Fibroblast of lung (primary cell): ENCODE data around the gene SREBF1. TPM values are rescaled to one million over a fixed set of nuclear protein-coding genes. Genes with fewer than 3 reads are reported as not detected.

Experiments used
- DNase-seq, 2 donors: peaks; one replicate each; pipeline versions ENCODE4 v3.0.0 to v3.0.0-alpha.2; 2010; ENCODE audit warnings: low read depth in 2 of 2
- H2AFZ ChIP-seq: 2 replicates; pipeline ENCODE4 v1.5.1; 2012; ENCODE audit warnings: low read length, control low read depth, inconsistent platforms
- H3K27ac ChIP-seq: 2 replicates; pipeline ENCODE4 v1.5.1; 2011; ENCODE audit warnings: low read length, control low read depth; ENCODE audit not compliant: insufficient read depth
- H3K27me3 ChIP-seq: 2 replicates; pipeline ENCODE4 v1.5.1; 2011; ENCODE audit warnings: mild to moderate bottlenecking, low read length; ENCODE audit not compliant: control insufficient read depth, insufficient read depth
- H3K36me3 ChIP-seq: 2 replicates; pipeline ENCODE4 v1.5.1; 2011; ENCODE audit warnings: low read length; ENCODE audit not compliant: control insufficient read depth, insufficient read depth
- H3K4me1 ChIP-seq: 2 replicates; pipeline ENCODE4 v1.5.1; 2011; ENCODE audit warnings: low read length; ENCODE audit not compliant: control insufficient read depth, insufficient read depth; ENCODE audit errors: extremely low read depth
- H3K4me2 ChIP-seq: 2 replicates; pipeline ENCODE4 v1.5.1; 2011; ENCODE audit warnings: low read length, control low read depth; ENCODE audit not compliant: insufficient read depth; ENCODE audit errors: extremely low read depth
- H3K4me3 ChIP-seq, 4 experiments: fragments of 200-600 bp in 1 of 4; sonication (generic) in 1 of 4; replicated peaks in 1 of 4; 2 replicates each; pipeline ENCODE4 v1.5.1; 2011 to 2016; ENCODE audit warnings: low read length in 4 of 4, low read depth in 3 of 4, mild to moderate bottlenecking in 3 of 4, control low read depth in 2 of 4, inconsistent platforms in 1 of 4, mixed read lengths in 1 of 4; ENCODE audit not compliant: insufficient read depth in 1 of 4; ENCODE audit errors: control extremely low read depth in 1 of 4
- H3K79me2 ChIP-seq: 2 replicates; pipeline ENCODE4 v1.5.1; 2012; ENCODE audit warnings: mild to moderate bottlenecking, low read length, inconsistent platforms; ENCODE audit not compliant: control insufficient read depth, insufficient read depth
- H3K9ac ChIP-seq: 2 replicates; pipeline ENCODE4 v1.5.1; 2011; ENCODE audit warnings: mild to moderate bottlenecking, low read length, control low read depth; ENCODE audit not compliant: insufficient read depth
- H3K9me3 ChIP-seq: 2 replicates; pipeline ENCODE4 v1.5.1; 2012; ENCODE audit warnings: low read depth, low read length; ENCODE audit not compliant: control insufficient read depth, insufficient read depth
- H4K20me1 ChIP-seq: 2 replicates; pipeline ENCODE4 v1.5.1; 2011; ENCODE audit warnings: low read length; ENCODE audit not compliant: control insufficient read depth, insufficient read depth; ENCODE audit errors: extremely low read depth
- EZH2 ChIP-seq: IDR thresholded peaks from 2 replicates; pipeline ENCODE4 v1.5.1; 2012; ENCODE audit warnings: low read length, control low read depth, mild to moderate bottlenecking; ENCODE audit errors: missing control alignments
- polyA plus RNA-seq, 2 donors: library from polyadenylated mRNA; depleted of rRNA in 1 of 2; stranded (reverse) in 1 of 2; unstranded in 1 of 2; fragments of >200 nt; gene quantifications; 2 replicates each; pipeline ENCODE4 v1.2.1, GENCODE V29; 2011 to 2012; ENCODE audit warnings: missing spikeins in 1 of 2
- total RNA-seq: library from RNA; depleted of rRNA; stranded (reverse); fragments of >200 nt; gene quantifications from 2 replicates; pipeline ENCODE4 v1.2.1, GENCODE V29; 2014
- TF ChIP-seq, protein P1 (sequence below), 2 donors: IDR thresholded peaks in 1 of 2; conservative IDR thresholded peaks in 1 of 2; 1 replicate in 1 of 2; 2 replicates in 1 of 2; pipeline ENCODE4 v1.5.1; 2011 to 2012; ENCODE audit warnings: low read length in 2 of 2, control low read depth in 1 of 2, inconsistent platforms in 1 of 2, low read depth in 1 of 2, mild to moderate bottlenecking in 1 of 2

Gene SREBF1
- total and polyA plus RNA-seq, 2 donors (not counting 1 experiment from before 2014, with no cell fraction given): 29.7 to 77.6 TPM

DNA sequence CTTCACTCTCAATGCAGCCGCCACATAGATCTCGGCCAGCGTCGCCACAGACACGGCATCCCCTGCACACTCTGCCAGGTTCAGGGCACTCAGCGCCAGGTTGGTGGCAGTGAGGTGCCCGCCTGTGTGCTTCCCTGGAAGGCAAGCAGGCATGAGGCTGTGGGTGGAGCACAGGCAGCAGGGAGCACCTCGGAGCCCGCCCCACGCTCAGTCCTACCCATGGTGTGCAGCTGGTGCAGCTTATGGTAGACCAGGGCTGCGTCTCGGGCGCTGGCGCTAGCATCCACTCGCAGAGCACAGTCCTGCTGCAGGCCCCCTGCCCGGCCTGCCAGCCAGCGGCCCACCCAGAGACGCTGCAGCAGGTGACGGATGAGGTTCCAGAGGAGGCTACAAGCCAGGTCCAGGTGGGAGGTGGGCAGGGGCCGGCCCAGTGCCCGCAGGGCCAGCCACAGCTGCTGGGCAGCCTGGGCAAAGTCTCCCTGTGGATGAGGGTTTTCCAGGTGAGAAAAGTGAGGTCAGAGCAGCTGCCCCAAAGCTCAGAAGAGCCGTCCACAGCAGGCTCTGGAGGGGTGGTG, 20.5 kb downstream of the SREBF1 start:
- peaks cover 54% of the 10 kb centered on the region for H3K36me3 ChIP-seq
- no peak overlapping the region for H2AFZ ChIP-seq
- no peak overlapping the region for H3K4me3 ChIP-seq
- DNase-seq: no peak
- no peak for TF ChIP-seq EZH2
- H4K20me1 ChIP-seq: no peaks in the 10 kb centered on the region
- peaks cover 29% of the 10 kb centered on the region for H3K4me1 ChIP-seq
- H3K4me2 ChIP-seq: no peak overlapping the region
- no peaks in the 10 kb centered on the region for H3K9me3 ChIP-seq
- no peak overlapping the region for H3K9ac ChIP-seq
- no peak overlapping the region for H3K27ac ChIP-seq
- no peaks in the 10 kb centered on the region for H3K27me3 ChIP-seq
- H3K79me2 ChIP-seq: peaks cover 16% of the 10 kb centered on the region

DNA sequence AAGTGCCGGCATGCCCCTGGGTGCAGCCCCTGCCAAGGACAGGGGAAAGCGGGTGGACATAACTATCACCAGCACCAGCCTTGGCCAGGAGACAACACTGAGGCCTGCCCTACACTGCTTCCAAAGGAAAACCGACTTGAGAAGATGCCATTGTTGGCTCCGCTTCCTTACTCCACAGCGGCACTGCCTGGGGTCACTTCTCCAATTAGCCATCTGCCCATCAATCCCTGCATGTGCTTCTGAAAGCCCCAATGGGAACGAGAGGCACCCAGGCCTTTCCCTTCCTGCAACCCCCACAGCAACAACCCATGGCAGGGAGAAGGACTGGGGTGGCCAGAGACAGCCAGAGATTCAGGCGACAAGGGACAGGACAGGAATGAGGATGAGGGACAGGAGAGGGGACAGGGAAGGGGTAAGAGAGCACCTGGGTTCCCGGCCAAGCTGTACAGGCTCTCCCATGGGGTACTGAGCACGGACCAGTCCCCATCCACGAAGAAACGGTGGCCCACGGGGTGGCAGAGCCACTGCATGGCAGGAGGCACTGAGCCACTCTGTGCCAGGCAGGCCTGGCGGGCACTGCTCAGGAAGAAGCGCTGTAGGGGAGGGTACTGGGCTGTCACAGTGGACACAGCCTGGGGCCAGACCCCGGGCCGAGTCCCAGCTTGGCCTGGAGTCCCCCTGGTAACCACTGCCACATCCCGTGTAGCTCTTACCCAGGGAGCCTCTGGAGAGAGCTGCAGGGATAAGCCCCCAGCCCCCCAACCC, 21.2 kb downstream of the SREBF1 start:
- Histone ChIP-seq H3K9ac (no peak overlapping the region), H3K4me2 (no peak overlapping the region), H3K79me2 (peaks cover 9% of the 10 kb centered on the region), H3K4me3 (no peak overlapping the region), H3K27ac (no peak overlapping the region), H3K9me3 (no peaks in the 10 kb centered on the region), H3K4me1 (peaks cover 22% of the 10 kb centered on the region), H4K20me1 (no peaks in the 10 kb centered on the region), H2AFZ (no peak overlapping the region), H3K36me3 (peaks cover 55% of the 10 kb centered on the region), H3K27me3 (no peaks in the 10 kb centered on the region)
- DNase-seq: no peak
- TF ChIP-seq EZH2: no peak
- TF ChIP-seq, protein P1, sequence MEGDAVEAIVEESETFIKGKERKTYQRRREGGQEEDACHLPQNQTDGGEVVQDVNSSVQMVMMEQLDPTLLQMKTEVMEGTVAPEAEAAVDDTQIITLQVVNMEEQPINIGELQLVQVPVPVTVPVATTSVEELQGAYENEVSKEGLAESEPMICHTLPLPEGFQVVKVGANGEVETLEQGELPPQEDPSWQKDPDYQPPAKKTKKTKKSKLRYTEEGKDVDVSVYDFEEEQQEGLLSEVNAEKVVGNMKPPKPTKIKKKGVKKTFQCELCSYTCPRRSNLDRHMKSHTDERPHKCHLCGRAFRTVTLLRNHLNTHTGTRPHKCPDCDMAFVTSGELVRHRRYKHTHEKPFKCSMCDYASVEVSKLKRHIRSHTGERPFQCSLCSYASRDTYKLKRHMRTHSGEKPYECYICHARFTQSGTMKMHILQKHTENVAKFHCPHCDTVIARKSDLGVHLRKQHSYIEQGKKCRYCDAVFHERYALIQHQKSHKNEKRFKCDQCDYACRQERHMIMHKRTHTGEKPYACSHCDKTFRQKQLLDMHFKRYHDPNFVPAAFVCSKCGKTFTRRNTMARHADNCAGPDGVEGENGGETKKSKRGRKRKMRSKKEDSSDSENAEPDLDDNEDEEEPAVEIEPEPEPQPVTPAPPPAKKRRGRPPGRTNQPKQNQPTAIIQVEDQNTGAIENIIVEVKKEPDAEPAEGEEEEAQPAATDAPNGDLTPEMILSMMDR (conservative IDR thresholded peaks at IDR 0.05 in 1 of 2, IDR thresholded peaks at IDR 0.05 in 1 of 2; ENCODE audit: low read depth in 1 of 2, low read length in 2 of 2): no peak

DNA sequence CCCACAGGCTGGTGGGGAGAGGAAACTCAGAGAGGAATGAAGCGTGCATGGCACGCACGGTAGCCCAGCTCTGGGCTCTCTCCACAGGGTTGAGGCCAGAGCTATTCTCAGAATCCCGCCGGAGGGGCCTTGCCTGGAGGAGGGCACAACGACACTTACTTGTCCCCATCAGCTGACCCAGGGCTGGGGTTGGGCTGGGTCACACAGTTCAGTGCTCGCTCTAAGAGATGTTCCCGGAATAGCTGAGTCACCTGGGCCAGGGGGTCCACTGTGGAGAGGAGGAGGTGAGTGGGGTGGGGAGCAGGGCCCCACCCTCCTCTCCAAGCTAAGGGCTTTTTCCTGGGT, 21.8 kb downstream of the SREBF1 start:
- no peak overlapping the region for H2AFZ ChIP-seq
- H3K4me3 ChIP-seq: no peak overlapping the region
- no peaks in the 10 kb centered on the region for H3K27me3 ChIP-seq
- TF ChIP-seq, protein P1 (conservative IDR thresholded peaks at IDR 0.05 in 1 of 2, IDR thresholded peaks at IDR 0.05 in 1 of 2; ENCODE audit: low read depth in 1 of 2, low read length in 2 of 2): no peak
- no peak overlapping the region for H3K4me2 ChIP-seq
- no peak overlapping the region for H3K9ac ChIP-seq
- H3K79me2 ChIP-seq: peaks cover 3% of the 10 kb centered on the region
- H3K27ac ChIP-seq: no peak overlapping the region
- H3K4me1 ChIP-seq: peaks cover 16% of the 10 kb centered on the region
- no peak for DNase-seq
- H3K36me3 ChIP-seq: peaks cover 54% of the 10 kb centered on the region
- no peaks in the 10 kb centered on the region for H4K20me1 ChIP-seq
- no peaks in the 10 kb centered on the region for H3K9me3 ChIP-seq
